OCI-LY1 (cell line): ENCODE results near the gene FHOD3.

Source experiments
- H2AFZ ChIP-seq: fragments of 200-600 bp; sonication (generic), shearing (Covaris generic); 2 replicates; pipeline ENCODE4 v1.6.0; 2014; ENCODE audit warnings: antibody characterized with exemption, mild to moderate bottlenecking, low read length
- H3F3A ChIP-seq: fragments of 200-600 bp; sonication (generic), shearing (Covaris generic); 2 replicates; pipeline ENCODE4 v1.6.0; 2014; ENCODE audit warnings: mild to moderate bottlenecking, antibody characterized with exemption, low read length, moderate library complexity; ENCODE audit not compliant: insufficient read depth
- H3K27ac ChIP-seq: fragments of 200-600 bp; sonication (generic); 2 replicates; pipeline ENCODE4 v1.5.1; 2014; ENCODE audit warnings: low read length, mixed run types, mild to moderate bottlenecking, low read depth; ENCODE audit not compliant: poor library complexity, severe bottlenecking
- H3K27me3 ChIP-seq: fragments of 200-600 bp; sonication (generic); 2 replicates; pipeline ENCODE4 v1.6.0; 2014; ENCODE audit warnings: antibody characterized with exemption, mild to moderate bottlenecking, low read length, moderate library complexity; ENCODE audit not compliant: insufficient read depth
- H3K36me3 ChIP-seq: fragments of 200-600 bp; sonication (generic); 2 replicates; pipeline ENCODE4 v1.6.1; 2014; ENCODE audit warnings: mild to moderate bottlenecking, antibody characterized with exemption, low read length, moderate library complexity, mixed read lengths; ENCODE audit not compliant: insufficient read depth
- H3K4me1 ChIP-seq: fragments of 200-600 bp; sonication (generic); 2 replicates; pipeline ENCODE4 v1.5.1; 2014; ENCODE audit warnings: mild to moderate bottlenecking, low read length, moderate library complexity; ENCODE audit not compliant: insufficient read depth, severe bottlenecking
- H3K4me2 ChIP-seq: fragments of 200-600 bp; sonication (generic), shearing (Covaris generic); 2 replicates; pipeline ENCODE4 v1.6.1; 2014; ENCODE audit warnings: low read length
- H3K4me3 ChIP-seq: fragments of 200-600 bp; sonication (generic); 2 replicates; pipeline ENCODE4 v1.5.1; 2014; ENCODE audit warnings: low read length, low read depth, mild to moderate bottlenecking, mixed read lengths; ENCODE audit not compliant: poor library complexity, severe bottlenecking
- H3K79me2 ChIP-seq: fragments of 200-600 bp; shearing (Covaris generic); 2 replicates; pipeline ENCODE4 v1.6.1; 2016; ENCODE audit warnings: mixed run types, low read length, mixed read lengths; ENCODE audit not compliant: insufficient read depth
- H3K9ac ChIP-seq: fragments of 200-600 bp; sonication (generic), shearing (Covaris generic); 2 replicates; pipeline ENCODE4 v1.6.1; 2014; ENCODE audit warnings: mild to moderate bottlenecking, low read length, mixed read lengths
- H3K9me2 ChIP-seq: fragments of 200-600 bp; sonication (generic), shearing (Covaris generic); 2 replicates; pipeline ENCODE4 v1.6.1; 2014; ENCODE audit warnings: low read depth, mild to moderate bottlenecking, low read length, mixed read lengths
- H3K9me3 ChIP-seq: fragments of 200-600 bp; shearing (Covaris generic); 2 replicates; pipeline ENCODE4 v1.6.1; 2014; ENCODE audit warnings: low read length, mixed read lengths
- H4K20me1 ChIP-seq: fragments of 200-600 bp; sonication (generic), shearing (Covaris generic); 2 replicates; pipeline ENCODE4 v1.6.0; 2016; ENCODE audit warnings: mild to moderate bottlenecking, low read length; ENCODE audit not compliant: insufficient read depth
- EZH2 ChIP-seq: fragments of 200-600 bp; sonication (generic), shearing (Covaris generic); IDR thresholded peaks from 2 replicates; pipeline ENCODE4 v1.8.0; 2017; ENCODE audit warnings: borderline replicate concordance, mixed run types, mild to moderate bottlenecking, antibody characterized with exemption, low read length, moderate library complexity, mixed read lengths
- TF ChIP-seq, protein P1 (sequence below): fragments of 200-600 bp; sonication (generic), shearing (Covaris generic); IDR thresholded peaks from 2 replicates; pipeline ENCODE4 v1.5.1; 2017; ENCODE audit warnings: mild to moderate bottlenecking, antibody characterized with exemption, low read length, moderate library complexity, mixed read lengths

The FHOD3 gene

GRCh38 chr18:36539674-36540231 is 242.2 kb downstream of the FHOD3 start:
- Histone ChIP-seq H3K9ac (no peak overlapping the region), H3K27ac (no peak overlapping the region), H3K9me3 (no peaks in the 10 kb centered on the region), H3K9me2 (no peaks in the 10 kb centered on the region), H3K4me3 (no peak overlapping the region), H2AFZ (no peak overlapping the region), H3F3A (no peaks in the 10 kb centered on the region), H3K27me3 (0 out of 2 replicates have a peak, but pooled peaks cover 6% of the 10 kb centered on the region), H3K4me2 (no peak overlapping the region), H4K20me1 (no peaks in the 10 kb centered on the region), H3K36me3 (no peaks in the 10 kb centered on the region), H3K4me1 (no peaks in the 10 kb centered on the region), H3K79me2 (no peaks in the 10 kb centered on the region)
- TF ChIP-seq EZH2: no peak
- TF ChIP-seq, protein P1, sequence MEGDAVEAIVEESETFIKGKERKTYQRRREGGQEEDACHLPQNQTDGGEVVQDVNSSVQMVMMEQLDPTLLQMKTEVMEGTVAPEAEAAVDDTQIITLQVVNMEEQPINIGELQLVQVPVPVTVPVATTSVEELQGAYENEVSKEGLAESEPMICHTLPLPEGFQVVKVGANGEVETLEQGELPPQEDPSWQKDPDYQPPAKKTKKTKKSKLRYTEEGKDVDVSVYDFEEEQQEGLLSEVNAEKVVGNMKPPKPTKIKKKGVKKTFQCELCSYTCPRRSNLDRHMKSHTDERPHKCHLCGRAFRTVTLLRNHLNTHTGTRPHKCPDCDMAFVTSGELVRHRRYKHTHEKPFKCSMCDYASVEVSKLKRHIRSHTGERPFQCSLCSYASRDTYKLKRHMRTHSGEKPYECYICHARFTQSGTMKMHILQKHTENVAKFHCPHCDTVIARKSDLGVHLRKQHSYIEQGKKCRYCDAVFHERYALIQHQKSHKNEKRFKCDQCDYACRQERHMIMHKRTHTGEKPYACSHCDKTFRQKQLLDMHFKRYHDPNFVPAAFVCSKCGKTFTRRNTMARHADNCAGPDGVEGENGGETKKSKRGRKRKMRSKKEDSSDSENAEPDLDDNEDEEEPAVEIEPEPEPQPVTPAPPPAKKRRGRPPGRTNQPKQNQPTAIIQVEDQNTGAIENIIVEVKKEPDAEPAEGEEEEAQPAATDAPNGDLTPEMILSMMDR: no peak

GRCh38 chr18:36543030-36543429 is 245.5 kb downstream of the FHOD3 start:
- no peak for TF ChIP-seq EZH2
- TF ChIP-seq, protein P1: no peak
- Histone ChIP-seq H3K27me3 (0 out of 2 replicates have a peak, but pooled peaks cover 6% of the 10 kb centered on the region), H3K4me2 (no peak overlapping the region), H3K4me1 (no peaks in the 10 kb centered on the region), H3K36me3 (no peaks in the 10 kb centered on the region), H3K4me3 (no peak overlapping the region), H3K9ac (no peak overlapping the region), H3F3A (no peaks in the 10 kb centered on the region), H2AFZ (no peak overlapping the region), H3K9me3 (no peaks in the 10 kb centered on the region), H4K20me1 (no peaks in the 10 kb centered on the region), H3K9me2 (no peaks in the 10 kb centered on the region), H3K27ac (no peak overlapping the region), H3K79me2 (no peaks in the 10 kb centered on the region)

DNA sequence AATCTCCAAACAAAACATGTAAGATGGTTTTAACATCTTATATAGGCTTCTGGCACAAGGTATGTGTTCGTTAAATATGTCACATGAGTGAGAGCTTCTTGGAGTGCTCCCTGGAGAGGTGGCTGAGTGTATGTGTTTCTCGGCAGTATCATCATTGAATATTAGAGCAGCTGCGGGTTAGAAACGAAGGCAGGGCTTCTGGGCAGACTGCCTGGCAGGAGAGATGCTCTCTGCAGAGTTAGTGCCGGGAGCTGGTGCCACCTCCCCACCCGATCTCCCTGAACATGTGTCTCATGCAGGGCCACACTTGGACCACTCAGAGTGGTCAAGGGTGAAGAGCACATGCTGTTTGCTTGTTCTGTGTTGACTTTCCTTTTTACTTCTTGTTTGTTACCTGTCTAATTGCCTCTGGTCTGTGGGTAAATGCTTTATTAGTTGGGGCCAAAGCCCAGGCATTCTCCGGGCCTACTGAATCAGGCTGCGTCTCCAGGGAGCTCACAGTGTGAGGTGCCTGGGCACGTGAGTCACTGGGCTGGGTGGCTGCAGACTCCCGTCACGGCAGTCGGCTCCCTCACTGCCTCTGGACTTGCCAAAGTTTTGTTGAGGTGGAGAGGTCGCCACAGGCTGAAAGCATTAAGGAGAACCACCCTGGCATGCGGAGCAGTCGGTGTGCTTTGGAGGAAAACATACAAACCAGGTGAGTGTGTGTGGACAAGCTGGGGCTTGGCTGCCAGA is 246.6 kb downstream of the FHOD3 start:
- TF ChIP-seq, protein P1: no peak
- no peak for TF ChIP-seq EZH2
- Histone ChIP-seq H4K20me1 (no peaks in the 10 kb centered on the region), H3K4me3 (no peak overlapping the region), H3K27me3 (0 out of 2 replicates have a peak, but pooled peaks cover 3% of the 10 kb centered on the region), H3K9me2 (no peaks in the 10 kb centered on the region), H3K9ac (no peak overlapping the region), H3K4me2 (no peak overlapping the region), H3K36me3 (no peaks in the 10 kb centered on the region), H2AFZ (no peak overlapping the region), H3K27ac (no peak overlapping the region), H3K9me3 (no peaks in the 10 kb centered on the region), H3K4me1 (no peaks in the 10 kb centered on the region), H3F3A (no peaks in the 10 kb centered on the region), H3K79me2 (no peaks in the 10 kb centered on the region)
